HL-60 (cell line): Measurements from ENCODE around the gene LRSAM1.

Experiments
- DNase-seq, 2 experiments: peaks; one replicate each; pipeline ENCODE4 v3.0.0-alpha.2; 2010 to 2020; ENCODE audit warnings: low read depth in 1 of 2, low spot score in 1 of 2
- H3K27ac ChIP-seq: fragments of 250-450 bp; sonication (Bioruptor Pico); replicated peaks from 2 replicates; pipeline ENCODE4 v1.5.1; 2020; ENCODE audit warnings: mild to moderate bottlenecking, moderate library complexity
- H3K27me3 ChIP-seq: fragments of 250-450 bp; sonication (Bioruptor Pico); 2 replicates; pipeline ENCODE4 v1.5.1; 2021; ENCODE audit warnings: mild to moderate bottlenecking, moderate library complexity; ENCODE audit not compliant: insufficient read depth, poor library complexity, severe bottlenecking
- H3K4me3 ChIP-seq: replicated peaks from 2 replicates; pipeline ENCODE4 v1.5.1; 2011; ENCODE audit warnings: mild to moderate bottlenecking, control low read depth, low read length; ENCODE audit not compliant: insufficient read depth
- GABPA ChIP-seq: IDR thresholded peaks from 2 replicates; pipeline ENCODE4 v1.6.1; 2012; ENCODE audit warnings: low read depth
- POLR2AphosphoS5 ChIP-seq: IDR thresholded peaks from 2 replicates; pipeline ENCODE4 v1.6.1; 2012; ENCODE audit warnings: low read depth
- SPI1 ChIP-seq: IDR thresholded peaks from 2 replicates; pipeline ENCODE4 v1.6.1; 2012; ENCODE audit warnings: low read depth, mild to moderate bottlenecking, borderline replicate concordance
- TF ChIP-seq, protein P1 (sequence below): IDR thresholded peaks from one replicate; pipeline ENCODE4 v1.5.1; 2011; ENCODE audit warnings: low read length, control low read depth, inconsistent platforms; ENCODE audit not compliant: insufficient read depth
- TF ChIP-seq, protein P2 (sequence below): IDR thresholded peaks from 2 replicates; pipeline ENCODE4 v1.6.1; 2012; ENCODE audit warnings: low read depth; ENCODE audit not compliant: insufficient replicate concordance

The LRSAM1 gene

DNA sequence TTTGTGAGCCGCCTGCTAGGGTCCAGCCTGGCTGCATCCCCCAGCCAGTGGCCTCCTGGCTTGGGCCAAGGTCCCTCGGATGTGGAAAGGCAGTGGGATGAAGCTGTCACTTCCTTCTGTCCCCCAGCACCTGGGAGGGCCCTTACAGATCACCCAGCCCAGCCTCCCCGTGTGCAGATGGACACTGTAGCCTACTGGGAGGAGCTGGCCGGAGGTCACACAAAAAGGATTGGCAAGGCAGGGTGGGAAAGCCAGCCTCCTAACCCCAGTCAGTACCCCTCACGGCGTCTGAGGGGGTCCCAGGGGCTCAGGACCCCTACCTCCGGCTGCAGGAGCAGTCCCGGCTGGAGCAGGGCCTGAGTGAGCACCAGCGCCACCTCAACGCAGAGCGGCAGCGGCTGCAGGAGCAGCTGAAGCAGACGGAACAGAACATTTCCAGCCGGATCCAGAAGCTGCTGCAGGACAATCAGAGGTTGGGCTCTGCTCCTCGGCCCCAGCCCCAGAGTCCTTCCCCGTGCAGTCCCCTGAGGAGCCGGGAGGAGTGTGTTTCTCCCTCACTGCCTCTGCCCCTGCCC is 28.3 kb downstream of the LRSAM1 start:
- Histone ChIP-seq H3K27me3 (no peaks in the 10 kb centered on the region), H3K27ac (no peak overlapping the region), H3K4me3 (no peak overlapping the region)
- no peak for DNase-seq
- no peak for TF ChIP-seq POLR2AphosphoS5
- TF ChIP-seq SPI1 = no peak
- no peak for TF ChIP-seq GABPA
- TF ChIP-seq, protein P1, sequence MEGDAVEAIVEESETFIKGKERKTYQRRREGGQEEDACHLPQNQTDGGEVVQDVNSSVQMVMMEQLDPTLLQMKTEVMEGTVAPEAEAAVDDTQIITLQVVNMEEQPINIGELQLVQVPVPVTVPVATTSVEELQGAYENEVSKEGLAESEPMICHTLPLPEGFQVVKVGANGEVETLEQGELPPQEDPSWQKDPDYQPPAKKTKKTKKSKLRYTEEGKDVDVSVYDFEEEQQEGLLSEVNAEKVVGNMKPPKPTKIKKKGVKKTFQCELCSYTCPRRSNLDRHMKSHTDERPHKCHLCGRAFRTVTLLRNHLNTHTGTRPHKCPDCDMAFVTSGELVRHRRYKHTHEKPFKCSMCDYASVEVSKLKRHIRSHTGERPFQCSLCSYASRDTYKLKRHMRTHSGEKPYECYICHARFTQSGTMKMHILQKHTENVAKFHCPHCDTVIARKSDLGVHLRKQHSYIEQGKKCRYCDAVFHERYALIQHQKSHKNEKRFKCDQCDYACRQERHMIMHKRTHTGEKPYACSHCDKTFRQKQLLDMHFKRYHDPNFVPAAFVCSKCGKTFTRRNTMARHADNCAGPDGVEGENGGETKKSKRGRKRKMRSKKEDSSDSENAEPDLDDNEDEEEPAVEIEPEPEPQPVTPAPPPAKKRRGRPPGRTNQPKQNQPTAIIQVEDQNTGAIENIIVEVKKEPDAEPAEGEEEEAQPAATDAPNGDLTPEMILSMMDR = no peak
- TF ChIP-seq, protein P2, sequence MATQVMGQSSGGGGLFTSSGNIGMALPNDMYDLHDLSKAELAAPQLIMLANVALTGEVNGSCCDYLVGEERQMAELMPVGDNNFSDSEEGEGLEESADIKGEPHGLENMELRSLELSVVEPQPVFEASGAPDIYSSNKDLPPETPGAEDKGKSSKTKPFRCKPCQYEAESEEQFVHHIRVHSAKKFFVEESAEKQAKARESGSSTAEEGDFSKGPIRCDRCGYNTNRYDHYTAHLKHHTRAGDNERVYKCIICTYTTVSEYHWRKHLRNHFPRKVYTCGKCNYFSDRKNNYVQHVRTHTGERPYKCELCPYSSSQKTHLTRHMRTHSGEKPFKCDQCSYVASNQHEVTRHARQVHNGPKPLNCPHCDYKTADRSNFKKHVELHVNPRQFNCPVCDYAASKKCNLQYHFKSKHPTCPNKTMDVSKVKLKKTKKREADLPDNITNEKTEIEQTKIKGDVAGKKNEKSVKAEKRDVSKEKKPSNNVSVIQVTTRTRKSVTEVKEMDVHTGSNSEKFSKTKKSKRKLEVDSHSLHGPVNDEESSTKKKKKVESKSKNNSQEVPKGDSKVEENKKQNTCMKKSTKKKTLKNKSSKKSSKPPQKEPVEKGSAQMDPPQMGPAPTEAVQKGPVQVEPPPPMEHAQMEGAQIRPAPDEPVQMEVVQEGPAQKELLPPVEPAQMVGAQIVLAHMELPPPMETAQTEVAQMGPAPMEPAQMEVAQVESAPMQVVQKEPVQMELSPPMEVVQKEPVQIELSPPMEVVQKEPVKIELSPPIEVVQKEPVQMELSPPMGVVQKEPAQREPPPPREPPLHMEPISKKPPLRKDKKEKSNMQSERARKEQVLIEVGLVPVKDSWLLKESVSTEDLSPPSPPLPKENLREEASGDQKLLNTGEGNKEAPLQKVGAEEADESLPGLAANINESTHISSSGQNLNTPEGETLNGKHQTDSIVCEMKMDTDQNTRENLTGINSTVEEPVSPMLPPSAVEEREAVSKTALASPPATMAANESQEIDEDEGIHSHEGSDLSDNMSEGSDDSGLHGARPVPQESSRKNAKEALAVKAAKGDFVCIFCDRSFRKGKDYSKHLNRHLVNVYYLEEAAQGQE = no peak

DNA sequence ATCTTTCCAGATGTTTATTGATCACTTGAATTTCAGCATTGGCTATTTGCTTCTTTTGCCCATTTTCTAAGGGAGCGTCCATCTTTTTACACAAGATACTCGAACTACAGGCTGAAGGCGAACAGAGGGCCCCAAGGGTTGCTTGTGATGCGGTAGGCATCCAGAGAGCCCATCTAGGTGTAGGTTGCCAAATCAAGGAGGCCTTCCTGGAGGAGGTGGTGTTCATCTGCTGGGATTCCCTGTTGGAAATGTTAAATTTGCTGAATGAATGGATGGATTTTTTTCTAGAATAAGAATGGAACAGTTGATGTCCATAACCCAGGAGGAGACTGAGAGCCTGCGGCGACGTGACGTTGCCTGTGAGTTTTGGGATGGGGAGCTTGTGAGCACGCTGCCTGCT is 31.4 kb downstream of the LRSAM1 start:
- Histone ChIP-seq H3K27ac (no peak overlapping the region), H3K27me3 (no peaks in the 10 kb centered on the region), H3K4me3 (no peak overlapping the region)
- no peak for DNase-seq
- TF ChIP-seq, protein P1 = no peak
- TF ChIP-seq GABPA = no peak
- no peak for TF ChIP-seq POLR2AphosphoS5
- TF ChIP-seq, protein P2 = no peak
- TF ChIP-seq SPI1 = no peak

DNA sequence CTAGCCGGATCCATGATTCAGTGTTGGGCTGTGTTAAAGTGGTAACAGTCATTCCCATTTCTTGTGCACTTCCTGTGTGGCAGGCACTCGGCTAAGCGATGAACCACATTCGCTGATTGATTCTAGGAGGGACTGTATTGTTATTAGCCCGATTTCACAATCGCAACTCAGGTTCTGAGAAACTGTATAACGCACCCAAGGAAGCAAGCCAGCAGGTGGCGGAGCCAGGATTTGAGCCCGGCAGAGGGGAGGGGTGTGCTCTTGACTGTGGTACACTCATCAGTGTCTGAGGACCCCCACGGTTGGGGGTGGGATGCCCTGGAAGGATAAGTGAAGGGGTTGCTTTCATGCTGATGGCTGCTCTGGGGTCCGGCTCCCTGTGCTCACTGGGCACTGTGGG is 34.7 kb downstream of the LRSAM1 start:
- TF ChIP-seq POLR2AphosphoS5 (no peak), SPI1 (no peak), GABPA (no peak)
- TF ChIP-seq, protein P1 = no peak
- TF ChIP-seq, protein P2 = no peak
- no peak for DNase-seq
- Histone ChIP-seq H3K27ac (no peak overlapping the region), H3K4me3 (no peak overlapping the region), H3K27me3 (no peaks in the 10 kb centered on the region)
